Left renal pelvis (tissue), 4 donors: ENCODE data around the gene ATP13A4. TPM values are rescaled to one million over a fixed set of nuclear protein-coding genes. Genes with fewer than 3 reads are reported as not detected.

ENCODE experiments used
- DNase-seq, 4 donors: peaks; one replicate each; pipeline ENCODE4 v3.0.0-alpha.2; 2013; ENCODE audit warnings: low read depth in 4 of 4, low spot score in 3 of 4
- polyA plus RNA-seq, 4 donors: library from polyadenylated mRNA; unstranded; fragments of 120-200 nt; gene quantifications; one replicate each; pipeline ENCODE4 v1.2.1, GENCODE V29; 2013; ENCODE audit not compliant: insufficient read length in 4 of 4

Gene ATP13A4
- polyA plus RNA-seq, 4 donors = 0.41 to 2.2 (median 1.3) TPM

- DNase-seq = no peak
These were observed 55.4 kb downstream of the ATP13A4 start for GRCh38 chr3:193499136-193499770.

- DNase-seq = no peak
These were observed 56.5 kb downstream of the ATP13A4 start for GRCh38 chr3:193498215-193498614.

- DNase-seq = no peak
These were observed 58.0 kb downstream of the ATP13A4 start for GRCh38 chr3:193496658-193497057.

- no peak for DNase-seq
These were observed 63.7 kb downstream of the ATP13A4 start for GRCh38 chr3:193491026-193491425.

- DNase-seq = no peak
These were observed 64.1 kb downstream of the ATP13A4 start for GRCh38 chr3:193490580-193490979.

- no peak for DNase-seq
These were observed 64.7 kb downstream of the ATP13A4 start for GRCh38 chr3:193489949-193490348.

- DNase-seq = no peak
These were observed 66.0 kb downstream of the ATP13A4 start for GRCh38 chr3:193488741-193489140.

- DNase-seq = no peak
These were observed 70.6 kb downstream of the ATP13A4 start for GRCh38 chr3:193483988-193484539.

- DNase-seq = no peak
These were observed 73.3 kb downstream of the ATP13A4 start for GRCh38 chr3:193481436-193481835.

GRCh38 chr3:193474446-193474845 is 80.2 kb downstream of the ATP13A4 start:
- DNase-seq = no peak

- no peak for DNase-seq
These were observed 84.0 kb downstream of the ATP13A4 start for GRCh38 chr3:193470710-193471109.

GRCh38 chr3:193465992-193466608 is 88.6 kb downstream of the ATP13A4 start:
- DNase-seq = no peak

- no peak for DNase-seq
These were observed 89.8 kb downstream of the ATP13A4 start for GRCh38 chr3:193464889-193465288.

- DNase-seq = no peak
These were observed 97.2 kb downstream of the ATP13A4 start for GRCh38 chr3:193457526-193457925.

GRCh38 chr3:193452338-193452737 is 102.4 kb downstream of the ATP13A4 start:
- no peak for DNase-seq

- DNase-seq = no peak
These were observed 102.8 kb downstream of the ATP13A4 start for GRCh38 chr3:193451902-193452301.

- no peak for DNase-seq
These were observed 107.6 kb downstream of the ATP13A4 start for GRCh38 chr3:193446965-193447602.

- no peak for DNase-seq
These were observed 115.3 kb downstream of the ATP13A4 start for GRCh38 chr3:193439423-193439822.

GRCh38 chr3:193418576-193419373 is 135.9 kb downstream of the ATP13A4 start:
- no peak for DNase-seq

GRCh38 chr3:193416629-193417028 is 138.1 kb downstream of the ATP13A4 start:
- no peak for DNase-seq

GRCh38 chr3:193407688-193408087 is 147.0 kb downstream of the ATP13A4 start:
- no peak for DNase-seq
